SK-N-SH treated with all-trans-retinoic acid at 6 μM for 48 hours (cell line): ENCODE results near the gene TOR2A.

Experiments
- ATAC-seq: fragments of 200-7000 bp; cut with Tn5 transposase; 3 replicates; pipeline ENCODE4 v1.9.1; 2020; ENCODE audit warnings: mild to moderate bottlenecking, moderate library complexity
- ARNTL ChIP-seq: fragments of 450-650 bp; formaldehyde crosslinking; IDR thresholded peaks from 2 replicates; pipeline ENCODE4 v1.5.0; 2020; ENCODE audit warnings: low read depth, mild to moderate bottlenecking, moderate library complexity, borderline replicate concordance
- BACH2 ChIP-seq: fragments of 250-450 bp; sonication (Bioruptor Pico); IDR thresholded peaks from 2 replicates; pipeline ENCODE4 v1.9.0; 2021; ENCODE audit warnings: mild to moderate bottlenecking, borderline replicate concordance
- CSDC2 ChIP-seq: fragments of 250-450 bp; sonication (Bioruptor Pico); IDR thresholded peaks from 2 replicates; pipeline ENCODE4 v1.5.0; 2020; ENCODE audit warnings: mild to moderate bottlenecking, moderate library complexity
- CSRNP3 ChIP-seq: fragments of 250-450 bp; sonication (Bioruptor Pico); IDR thresholded peaks from 2 replicates; pipeline ENCODE4 v1.5.1; 2021; ENCODE audit warnings: mild to moderate bottlenecking, moderate library complexity
- ESRRG ChIP-seq: fragments of 250-450 bp; sonication (Bioruptor Pico); IDR thresholded peaks from 2 replicates; pipeline ENCODE4 v1.6.1; 2021; ENCODE audit warnings: mild to moderate bottlenecking
- GLIS3 ChIP-seq: fragments of 250-450 bp; sonication (Bioruptor Pico); IDR thresholded peaks from 2 replicates; pipeline ENCODE4 v1.5.0; 2020; ENCODE audit warnings: mild to moderate bottlenecking, moderate library complexity
- ISL1 ChIP-seq: fragments of 250-450 bp; sonication (Bioruptor Pico); IDR thresholded peaks from 2 replicates; pipeline ENCODE4 v2.1.2; 2022; ENCODE audit warnings: mild to moderate bottlenecking, moderate library complexity
- OSR1 ChIP-seq: fragments of 250-450 bp; sonication (Bioruptor Pico); IDR thresholded peaks from 2 replicates; pipeline ENCODE4 v1.8.0; 2022; ENCODE audit warnings: moderate library complexity, mild to moderate bottlenecking, inconsistent platforms
- PATZ1 ChIP-seq: fragments of 250-450 bp; sonication (Bioruptor Pico); IDR thresholded peaks from 2 replicates; pipeline ENCODE4 v1.8.0; 2020; ENCODE audit warnings: mild to moderate bottlenecking, moderate library complexity, borderline replicate concordance
- PPARA ChIP-seq: fragments of 250-450 bp; sonication (Bioruptor Pico); IDR thresholded peaks from 2 replicates; pipeline ENCODE4 v1.5.0; 2020; ENCODE audit warnings: mild to moderate bottlenecking, borderline replicate concordance
- RARB ChIP-seq: fragments of 250-450 bp; sonication (Bioruptor Pico); IDR thresholded peaks from 2 replicates; pipeline ENCODE4 v1.8.0; 2021; ENCODE audit warnings: mild to moderate bottlenecking, moderate library complexity
- TCF4 ChIP-seq: fragments of 250-450 bp; sonication (Bioruptor Pico); IDR thresholded peaks from 2 replicates; pipeline ENCODE4 v1.8.0; 2021; ENCODE audit warnings: mild to moderate bottlenecking, moderate library complexity, borderline replicate concordance
- TOX ChIP-seq: fragments of 250-450 bp; sonication (Bioruptor Pico); IDR thresholded peaks from 2 replicates; pipeline ENCODE4 v1.8.0; 2021; ENCODE audit warnings: mild to moderate bottlenecking, moderate library complexity, borderline replicate concordance
- TSHZ2 ChIP-seq: fragments of 250-450 bp; sonication (Bioruptor Pico); IDR thresholded peaks from 2 replicates; pipeline ENCODE4 v1.5.0; 2020; ENCODE audit warnings: mild to moderate bottlenecking, moderate library complexity
- ZC3H10 ChIP-seq: fragments of 250-450 bp; sonication (Bioruptor Pico); IDR thresholded peaks from 2 replicates; pipeline ENCODE4 v1.5.1; 2021; ENCODE audit warnings: mild to moderate bottlenecking, moderate library complexity
- ZFP3 ChIP-seq: fragments of 250-450 bp; sonication (Bioruptor Pico); IDR thresholded peaks from 2 replicates; pipeline ENCODE4 v1.5.0; 2020; ENCODE audit warnings: mild to moderate bottlenecking, moderate library complexity
- ZNF8 ChIP-seq: fragments of 450-650 bp; formaldehyde crosslinking; IDR thresholded peaks from 2 replicates; pipeline ENCODE4 v1.5.0; 2020; ENCODE audit warnings: mild to moderate bottlenecking, moderate library complexity
- TF ChIP-seq, protein P1 (sequence below): fragments of 250-450 bp; sonication (Bioruptor Pico); IDR thresholded peaks from 2 replicates; pipeline ENCODE4 v1.5.1; 2020; ENCODE audit warnings: low read depth, mild to moderate bottlenecking, moderate library complexity
- TF ChIP-seq, protein P2 (sequence below): fragments of 250-450 bp; sonication (Bioruptor Pico); IDR thresholded peaks from 2 replicates; pipeline ENCODE4 v1.8.0; 2021; ENCODE audit warnings: low read depth, mild to moderate bottlenecking, moderate library complexity, borderline replicate concordance

TOR2A gene

GRCh38 chr9:127714951-127715469 lies 20.1 kb downstream of the TOR2A start:
- ATAC-seq = peak; percentile 45

GRCh38 chr9:127714020-127714750 lies 20.9 kb downstream of the TOR2A start:
- 0 out of 3 replicates have a peak, but pooled peaks have one; percentile 4 for ATAC-seq
- TF ChIP-seq PPARA (no peak), BACH2 (no peak)

More at GRCh38 chr9:127714951-127715469, 20.1 kb downstream of the TOR2A start:
- TF ChIP-seq PATZ1 (CRISPR knock-in tag) (no peak), ISL1 (CRISPR knock-in tag) (no peak), CSRNP3 (CRISPR knock-in tag) (no peak), GLIS3 (no peak), TOX (CRISPR knock-in tag) (no peak), BACH2 (no peak), OSR1 (CRISPR knock-in tag) (no peak), CSDC2 (no peak), ZNF8 (CRISPR knock-in tag) (no peak), ESRRG (no peak)
- TF ChIP-seq, protein P1, sequence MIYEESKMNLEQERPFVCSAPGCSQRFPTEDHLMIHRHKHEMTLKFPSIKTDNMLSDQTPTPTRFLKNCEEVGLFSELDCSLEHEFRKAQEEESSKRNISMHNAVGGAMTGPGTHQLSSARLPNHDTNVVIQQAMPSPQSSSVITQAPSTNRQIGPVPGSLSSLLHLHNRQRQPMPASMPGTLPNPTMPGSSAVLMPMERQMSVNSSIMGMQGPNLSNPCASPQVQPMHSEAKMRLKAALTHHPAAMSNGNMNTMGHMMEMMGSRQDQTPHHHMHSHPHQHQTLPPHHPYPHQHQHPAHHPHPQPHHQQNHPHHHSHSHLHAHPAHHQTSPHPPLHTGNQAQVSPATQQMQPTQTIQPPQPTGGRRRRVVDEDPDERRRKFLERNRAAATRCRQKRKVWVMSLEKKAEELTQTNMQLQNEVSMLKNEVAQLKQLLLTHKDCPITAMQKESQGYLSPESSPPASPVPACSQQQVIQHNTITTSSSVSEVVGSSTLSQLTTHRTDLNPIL (CRISPR knock-in tag) = no peak

DNA sequence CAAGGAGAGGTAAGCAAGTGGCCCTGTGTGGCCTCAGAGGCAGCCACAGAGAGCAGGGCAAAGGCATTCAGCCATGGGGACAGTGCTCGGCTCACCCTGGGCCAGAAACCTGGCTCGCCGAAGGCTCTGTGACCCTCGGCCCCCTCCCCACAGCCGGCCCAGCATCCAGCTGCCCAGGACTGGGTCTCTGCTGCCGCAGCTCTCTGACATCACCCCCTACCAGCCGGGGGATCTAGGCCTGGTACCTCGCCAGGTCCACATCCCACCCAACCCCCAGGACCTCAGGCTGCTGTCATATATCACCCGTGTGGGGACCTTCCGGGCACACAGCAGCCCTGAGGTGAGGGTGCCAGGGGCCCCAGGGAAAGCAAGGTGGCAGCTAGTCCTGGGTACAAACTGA lies 22.2 kb downstream of the TOR2A start:
- TF ChIP-seq ZNF8 (CRISPR knock-in tag) (no peak), RARB (CRISPR knock-in tag) (no peak), ZC3H10 (CRISPR knock-in tag) (no peak), ZFP3 (no peak), TSHZ2 (no peak), TOX (CRISPR knock-in tag) (no peak), ARNTL (CRISPR knock-in tag) (no peak), TCF4 (CRISPR knock-in tag) (no peak), CSDC2 (no peak), PPARA (no peak), PATZ1 (CRISPR knock-in tag) (no peak), GLIS3 (no peak), ISL1 (CRISPR knock-in tag) (no peak), OSR1 (CRISPR knock-in tag) (no peak)
- TF ChIP-seq, protein P2, sequence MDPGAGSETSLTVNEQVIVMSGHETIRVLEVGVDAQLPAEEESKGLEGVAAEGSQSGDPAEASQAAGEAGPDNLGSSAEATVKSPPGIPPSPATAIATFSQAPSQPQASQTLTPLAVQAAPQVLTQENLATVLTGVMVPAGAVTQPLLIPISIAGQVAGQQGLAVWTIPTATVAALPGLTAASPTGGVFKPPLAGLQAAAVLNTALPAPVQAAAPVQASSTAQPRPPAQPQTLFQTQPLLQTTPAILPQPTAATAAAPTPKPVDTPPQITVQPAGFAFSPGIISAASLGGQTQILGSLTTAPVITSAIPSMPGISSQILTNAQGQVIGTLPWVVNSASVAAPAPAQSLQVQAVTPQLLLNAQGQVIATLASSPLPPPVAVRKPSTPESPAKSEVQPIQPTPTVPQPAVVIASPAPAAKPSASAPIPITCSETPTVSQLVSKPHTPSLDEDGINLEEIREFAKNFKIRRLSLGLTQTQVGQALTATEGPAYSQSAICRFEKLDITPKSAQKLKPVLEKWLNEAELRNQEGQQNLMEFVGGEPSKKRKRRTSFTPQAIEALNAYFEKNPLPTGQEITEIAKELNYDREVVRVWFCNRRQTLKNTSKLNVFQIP (CRISPR knock-in tag) = no peak
- no peak for ATAC-seq
